GM20000 (cell line): Measurements from ENCODE around the gene ZNF683.

Source experiments
- DNase-seq: peaks from one replicate; pipeline ENCODE4 v3.0.0; 2012; ENCODE audit warnings: low spot score
- TF ChIP-seq, protein P1 (sequence below): IDR thresholded peaks from 2 replicates; pipeline ENCODE4 v1.5.1; 2012; ENCODE audit warnings: mild to moderate bottlenecking, control low read depth; ENCODE audit errors: extremely low read depth, missing control alignments

ZNF683 gene

GRCh38 chr1:26370591-26371382 lies 1.8 kb downstream of the ZNF683 start:
- TF ChIP-seq, protein P1, sequence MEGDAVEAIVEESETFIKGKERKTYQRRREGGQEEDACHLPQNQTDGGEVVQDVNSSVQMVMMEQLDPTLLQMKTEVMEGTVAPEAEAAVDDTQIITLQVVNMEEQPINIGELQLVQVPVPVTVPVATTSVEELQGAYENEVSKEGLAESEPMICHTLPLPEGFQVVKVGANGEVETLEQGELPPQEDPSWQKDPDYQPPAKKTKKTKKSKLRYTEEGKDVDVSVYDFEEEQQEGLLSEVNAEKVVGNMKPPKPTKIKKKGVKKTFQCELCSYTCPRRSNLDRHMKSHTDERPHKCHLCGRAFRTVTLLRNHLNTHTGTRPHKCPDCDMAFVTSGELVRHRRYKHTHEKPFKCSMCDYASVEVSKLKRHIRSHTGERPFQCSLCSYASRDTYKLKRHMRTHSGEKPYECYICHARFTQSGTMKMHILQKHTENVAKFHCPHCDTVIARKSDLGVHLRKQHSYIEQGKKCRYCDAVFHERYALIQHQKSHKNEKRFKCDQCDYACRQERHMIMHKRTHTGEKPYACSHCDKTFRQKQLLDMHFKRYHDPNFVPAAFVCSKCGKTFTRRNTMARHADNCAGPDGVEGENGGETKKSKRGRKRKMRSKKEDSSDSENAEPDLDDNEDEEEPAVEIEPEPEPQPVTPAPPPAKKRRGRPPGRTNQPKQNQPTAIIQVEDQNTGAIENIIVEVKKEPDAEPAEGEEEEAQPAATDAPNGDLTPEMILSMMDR = no peak
- no peak for DNase-seq

GRCh38 chr1:26368486-26368885 lies 4.1 kb downstream of the ZNF683 start:
- DNase-seq = no peak
- TF ChIP-seq, protein P1 = no peak

DNA sequence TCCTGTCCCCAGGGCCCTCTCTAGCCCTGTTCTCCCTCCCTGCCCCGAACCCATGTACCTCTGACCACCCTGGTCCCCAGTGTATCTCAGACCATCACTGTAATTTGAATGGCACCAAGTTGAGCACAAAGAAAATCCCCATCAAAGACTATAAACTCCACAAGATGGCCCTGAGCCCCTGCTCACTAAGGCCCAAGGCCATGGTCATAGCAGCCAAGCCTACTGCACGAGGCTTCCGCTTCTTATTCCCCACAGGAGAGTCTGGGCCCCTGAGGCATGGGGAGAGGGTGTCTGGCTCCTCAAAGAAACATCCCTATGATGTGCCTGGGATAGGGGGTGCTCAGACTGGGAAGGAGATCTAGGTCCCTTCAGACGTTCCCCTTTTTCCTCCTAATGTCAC lies 4.5 kb downstream of the ZNF683 start:
- DNase-seq = no peak
- TF ChIP-seq, protein P1 = no peak

DNA sequence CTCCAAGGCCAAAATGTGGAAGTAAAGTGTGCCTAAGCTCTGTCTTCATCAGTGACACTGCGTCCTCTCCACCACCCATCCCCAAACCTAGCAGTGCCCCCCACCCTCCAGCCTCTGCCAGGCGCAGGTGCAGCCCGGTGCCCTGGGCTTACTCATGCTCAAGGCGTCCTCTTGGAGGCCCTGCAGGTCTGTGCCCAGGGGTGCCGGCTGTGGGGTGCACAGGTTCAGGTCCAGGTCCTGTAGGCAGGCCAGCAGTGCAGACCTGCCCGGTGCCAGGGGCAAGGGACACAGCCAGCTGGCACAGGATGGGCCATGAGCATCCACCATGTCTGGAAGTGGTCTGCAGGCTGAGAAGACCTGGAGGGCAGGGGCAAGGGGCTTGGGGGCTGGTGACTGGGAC lies 5.1 kb downstream of the ZNF683 start:
- TF ChIP-seq, protein P1 = no peak
- DNase-seq = no peak

GRCh38 chr1:26364956-26365355 lies 7.6 kb downstream of the ZNF683 start:
- TF ChIP-seq, protein P1 = no peak
- DNase-seq = no peak

GRCh38 chr1:26363549-26364448 lies 8.8 kb downstream of the ZNF683 start:
- peak; percentile 86 for DNase-seq
- TF ChIP-seq, protein P1 = peak; percentile 97

GRCh38 chr1:26362331-26362730 lies 10.2 kb downstream of the ZNF683 start:
- DNase-seq = no peak

More at GRCh38 chr1:26362331-26362730, 10.2 kb downstream of the ZNF683 start:
- TF ChIP-seq, protein P1 = no peak
